Measurements from ENCODE around the gene ATRN.

The ATRN gene

GRCh38 chr20:3560578-3560977, 89.8 kb downstream of the ATRN start:
- DNase-seq (ENCODE audit: low read depth, low spot score), result no peak
- ChIA-PET POLR2A (no interaction called here), CTCF (interaction anchor here (1.5 to 2.3 kb wide), 3 partner anchors 13 to 260 kb away, joined by 3 to 12 read pairs (median 7); partner anchors contain the start of gene AP5S1)
- no peak for TF ChIP-seq CTCF (IDR thresholded peaks at IDR 0.05; ENCODE audit: insufficient read depth, low read length, missing control alignments)
- no peak overlapping the region for H3K4me3 ChIP-seq (ENCODE audit: low read depth, low read length)

- POLR2A ChIA-PET, result no interaction called here
- TF ChIP-seq CTCF (IDR thresholded peaks at IDR 0.05; ENCODE audit: insufficient read depth, low read length, missing control alignments), result no peak
- H3K4me3 ChIP-seq (ENCODE audit: low read depth, low read length), result no peak overlapping the region
- no peak for DNase-seq (ENCODE audit: low read depth, low spot score)
- CTCF ChIA-PET, result interaction anchor here (0.5 to 4.1 kb wide), 46 partner anchors 10 to 292 kb away, joined by 3 to 68 read pairs (median 5); partner anchors contain the start of genes ADISSP and AP5S1
Observed at GRCh38 chr20:3563133-3563532, 92.3 kb downstream of the ATRN start.

GRCh38 chr20:3563548-3564177, 92.8 kb downstream of the ATRN start:
- ChIA-PET POLR2A (no interaction called here), CTCF (interaction anchor here (0.5 to 4.1 kb wide), 45 partner anchors 11 to 292 kb away, joined by 3 to 68 read pairs (median 5); partner anchors contain the start of genes ADISSP and AP5S1)
- no peak overlapping the region for H3K4me3 ChIP-seq (ENCODE audit: low read depth, low read length)
- DNase-seq (ENCODE audit: low read depth, low spot score), result peak; percentile 10
- TF ChIP-seq CTCF (IDR thresholded peaks at IDR 0.05; ENCODE audit: insufficient read depth, low read length, missing control alignments), result peak; percentile 62

- no peak overlapping the region for H3K4me3 ChIP-seq (ENCODE audit: low read depth, low read length)
- TF ChIP-seq CTCF (IDR thresholded peaks at IDR 0.05; ENCODE audit: insufficient read depth, low read length, missing control alignments), result no peak
- CTCF ChIA-PET, result interaction anchor here (0.7 kb wide), 1 partner anchor 145 kb away, joined by 4 read pairs; no protein-coding TSS in a partner anchor
- POLR2A ChIA-PET, result no interaction called here
- DNase-seq (ENCODE audit: low read depth, low spot score), result no peak
Observed at GRCh38 chr20:3565851-3566250, 95.0 kb downstream of the ATRN start.

- ChIA-PET POLR2A (no interaction called here), CTCF (interaction anchor here (9.3 kb wide), 1 partner anchor 9 kb away, joined by 68 read pairs; no protein-coding TSS in a partner anchor)
- no peak for DNase-seq (ENCODE audit: low read depth, low spot score)
- TF ChIP-seq CTCF (IDR thresholded peaks at IDR 0.05; ENCODE audit: insufficient read depth, low read length, missing control alignments), result no peak
- H3K4me3 ChIP-seq (ENCODE audit: low read depth, low read length), result no peak overlapping the region
Observed at GRCh38 chr20:3572151-3572550, 101.3 kb downstream of the ATRN start.

- ChIA-PET POLR2A (no interaction called here), CTCF (interaction anchor here (1.3 to 9.3 kb wide), 2 partner anchors 13 to 96 kb away, joined by 3 to 68 read pairs; no protein-coding TSS in a partner anchor)
- H3K4me3 ChIP-seq (ENCODE audit: low read depth, low read length), result no peak overlapping the region
- DNase-seq (ENCODE audit: low read depth, low spot score), result no peak
- no peak for TF ChIP-seq CTCF (IDR thresholded peaks at IDR 0.05; ENCODE audit: insufficient read depth, low read length, missing control alignments)
Observed at GRCh38 chr20:3576363-3576762, 105.5 kb downstream of the ATRN start.
